Measurements from ENCODE around the gene TCEA2. TPM values are rescaled to one million over a fixed set of nuclear protein-coding genes. Genes with fewer than 3 reads are reported as not detected.

The TCEA2 gene
- total and polyA plus RNA-seq, 2 of the 13 experiments (the other 11 are each of a cell fraction or from before 2014, with no cell fraction given) = 28.1 to 33.7 TPM

- TF ChIP-seq HBP1 (CRISPR knock-in tag; IDR thresholded peaks at IDR 0.05; ENCODE audit: low read depth) (no peak), ZNF460 (CRISPR knock-in tag; IDR thresholded peaks at IDR 0.05; ENCODE audit: borderline replicate concordance) (no peak)
Observed at GRCh38 chr20:64052987-64053840, 9.8 kb upstream of the TCEA2 start (continued).

GRCh38 chr20:64053841-64054661 is 8.9 kb upstream of the TCEA2 start:
- peak overlapping the region; percentile 45 to 69 (median 46) for H3K4me3 ChIP-seq (replicated peaks in 1 of 3; ENCODE audit: insufficient read depth in 1 of 3, low read depth in 2 of 3, low read length in 3 of 3)
- BruUV-seq (replicated peaks) = no TSS peak
- intact Hi-C loops (cut with micrococcal nuclease; ENCODE audit: unreplicated experiment) = loop anchor here (2.0 kb wide), 1 partner anchor 15 kb away; no protein-coding TSS in a partner anchor
- no peaks in the 10 kb centered on the region for H3K36me3 ChIP-seq (replicated peaks in 1 of 2; ENCODE audit: control insufficient read depth in 1 of 2, insufficient read depth in 2 of 2, low read length in 2 of 2)
- POLR2A ChIA-PET = interaction anchor here (0.5 to 9.4 kb wide), 22 partner anchors 8 to 782 kb away, joined by 3 to 252 read pairs (median 4); partner anchors contain the start of genes ARFGAP1, ARFRP1, C20orf204 and HELZ2
- peak overlapping the region; percentile 66 for H3K9ac ChIP-seq (ENCODE audit: insufficient read depth, low read depth, low read length)
- H4K20me1 ChIP-seq (ENCODE audit: insufficient read depth, low read length) = no peaks in the 10 kb centered on the region
- CTCF ChIA-PET (ENCODE audit: low intra/inter-chr PET ratio, low total read pairs) = interaction anchor here (1.2 to 2.0 kb wide), 2 partner anchors 16 to 66 kb away, joined by 7 to 13 read pairs; no protein-coding TSS in a partner anchor
- FAIRE-seq = peak; percentile 65
- no peaks in the 10 kb centered on the region for H3K79me2 ChIP-seq (ENCODE audit: insufficient read depth, low read length)
- H3K4me1 ChIP-seq (ENCODE audit: insufficient read depth, low read length) = peaks cover 87% of the 10 kb centered on the region
- 2% methylated on average over 13 of the region's 17 CpGs for WGBS (ENCODE audit: low lambda C conversion rate)
- in situ Hi-C loops (cut with HindIII; ENCODE audit: extremely low pct_ligation_motif_present, low pct_unique_long_range_greater_than_20kb) = no loop called here
- H3K27me3 ChIP-seq (ENCODE audit: control insufficient read depth in 1 of 2, insufficient read depth in 2 of 2, low read length in 2 of 2) = no peaks in the 10 kb centered on the region; a peak in 1 of 5 replicates
- H3K4me2 ChIP-seq (ENCODE audit: low read depth, low read length) = peak overlapping the region; percentile 87
- H3K9me3 ChIP-seq (ENCODE audit: low read length) = no peaks in the 10 kb centered on the region
- no peak overlapping the region for H2AFZ ChIP-seq (ENCODE audit: low read length)
- DNase-seq (ENCODE audit: low spot score) = peak; percentile 94
- ATAC-seq = peak; percentile 41
- peak overlapping the region; percentile 77 for H3K27ac ChIP-seq (ENCODE audit: extremely low read length, insufficient read depth, low read length)
- TF ChIP-seq PTBP1 (IDR thresholded peaks at IDR 0.05; ENCODE audit: low read depth, low read length, poor library complexity, severe bottlenecking) = no peak
- peak; percentile 82; the same call in 1 of the 2 replicates for TF ChIP-seq ZSCAN25 (CRISPR knock-in tag; IDR thresholded peaks at IDR 0.05)
- peak; percentile 75 for TF ChIP-seq MYC (CRISPR knock-in tag; IDR thresholded peaks at IDR 0.05; ENCODE audit: borderline replicate concordance)
- TF ChIP-seq ZNF605 (CRISPR knock-in tag; IDR thresholded peaks at IDR 0.05) = peak; percentile 94
- TF ChIP-seq BHLHE40 (IDR thresholded peaks at IDR 0.05; ENCODE audit: low read length) = no peak; the same call in 1 of the 2 replicates
- TF ChIP-seq ZNF430 (CRISPR knock-in tag; IDR thresholded peaks at IDR 0.05) = peak; percentile 24; the same call in 1 of the 2 replicates
- TF ChIP-seq ZNF205 (CRISPR knock-in tag; IDR thresholded peaks at IDR 0.05) = peak; percentile 88
- TF ChIP-seq HDAC2 (CRISPR knock-in tag; IDR thresholded peaks at IDR 0.05) = peak; percentile 85
- TF ChIP-seq NCOA1 (CRISPR knock-in tag; IDR thresholded peaks at IDR 0.05) = peak; percentile 96
- peak; percentile 94 for TF ChIP-seq MTF2 (CRISPR knock-in tag; IDR thresholded peaks at IDR 0.05; ENCODE audit: borderline replicate concordance)
- no peak for TF ChIP-seq ZSCAN12 (CRISPR knock-in tag; IDR thresholded peaks at IDR 0.05)
- TF ChIP-seq ZNF841 (CRISPR knock-in tag; IDR thresholded peaks at IDR 0.05; ENCODE audit: borderline replicate concordance) = no peak
